Liver (tissue), 3 donors: ENCODE results near the gene HIP1.

ENCODE experiments used
- CTCF ChIP-seq: fragments of 150-350 bp; IDR thresholded peaks from 2 replicates; pipeline ENCODE4 v1.5.1; 2017; ENCODE audit warnings: improper control_type of control experiment, low read depth, low read length; ENCODE audit not compliant: missing input control
- JUND ChIP-seq, 2 donors: IDR thresholded peaks; 2 replicates each; pipeline ENCODE4 v1.6.1; 2016; ENCODE audit warnings: antibody characterized with exemption in 2 of 2
- REST ChIP-seq: IDR thresholded peaks from 2 replicates; pipeline ENCODE4 v1.6.1; 2016; ENCODE audit warnings: antibody characterized with exemption, mild to moderate bottlenecking
- SP1 ChIP-seq: IDR thresholded peaks from 2 replicates; pipeline ENCODE4 v1.6.1; 2018; ENCODE audit warnings: antibody characterized with exemption, mild to moderate bottlenecking
- YY1 ChIP-seq: IDR thresholded peaks from 2 replicates; pipeline ENCODE4 v1.6.1; 2016; ENCODE audit warnings: antibody characterized with exemption, mild to moderate bottlenecking
- donor health status: healthy.
- donor health status: healthy.

GRCh38 chr7:75716992-75717626 is 21.6 kb downstream of the HIP1 start:
- TF ChIP-seq CTCF (no peak), JUND (IDR thresholded peaks at IDR 0.05) (no peak), YY1 (no peak), SP1 (no peak), REST (no peak)
